Psoas muscle (tissue), 8 donors: ENCODE results near the gene ZC3H4. TPM values are rescaled to one million over a fixed set of nuclear protein-coding genes. Genes with fewer than 3 reads are reported as not detected.
"Not testable (repeated sequence)": the region's sequence is repeated elsewhere in the genome, so short reads cannot be mapped to it uniquely, and the experiment has no call there.

Source experiments
- ATAC-seq, 4 donors: fragments of 200-7000 bp; cut with Tn5 transposase; one replicate each; pipeline ENCODE4 v1.9.1; 2020; ENCODE audit warnings: moderate library complexity in 3 of 4, mild to moderate bottlenecking in 2 of 4
- DNase-seq, 2 donors: peaks; one replicate each; pipeline ENCODE4 v3.0.0-alpha.2; 2020
- H3K27ac ChIP-seq: fragments of 200-600 bp; one replicate; pipeline ENCODE4 v1.8.0; 2022
- H3K27me3 ChIP-seq, 3 donors: fragments of 200-600 bp in 1 of 3; one replicate each; pipeline versions ENCODE4 v1.6.1 to v1.8.0; 2013 to 2022; ENCODE audit warnings: low read length in 2 of 3, mild to moderate bottlenecking in 2 of 3, moderate library complexity in 1 of 3; ENCODE audit not compliant: insufficient read depth in 3 of 3
- H3K36me3 ChIP-seq, 2 donors: fragments of 200-600 bp in 1 of 2; one replicate each; pipeline versions ENCODE4 v1.6.1 to v1.8.0; 2013 to 2022; ENCODE audit warnings: low read depth in 1 of 2, mild to moderate bottlenecking in 1 of 2, moderate library complexity in 1 of 2; ENCODE audit not compliant: insufficient read depth in 1 of 2
- H3K4me1 ChIP-seq: fragments of 200-600 bp; one replicate; pipeline ENCODE4 v1.8.0; 2022
- H3K4me3 ChIP-seq: fragments of 200-600 bp; one replicate; pipeline ENCODE4 v1.8.0; 2022; ENCODE audit warnings: mild to moderate bottlenecking
- H3K9me3 ChIP-seq: fragments of 200-600 bp; one replicate; pipeline ENCODE4 v1.8.0; 2022
- CTCF ChIP-seq: fragments of 200-600 bp; IDR thresholded peaks from one replicate; pipeline ENCODE4 v1.8.0; 2022; ENCODE audit warnings: antibody characterized with exemption
- WGBS, 3 donors: extraction: QIAGEN DNeasy Blood & Tissue Kit; methylation state at CpG; one replicate each; pipeline versions ENCODE4 v1.1.6 to v1.1.7; 2013; 5-methylcytosine and 5-hydroxymethylcytosine counted together
- intact Hi-C, 2 donors: fragments of 100-400 bp; cut with DNase I; formaldehyde crosslinking; loops; one replicate each; pipeline versions ENCODE4 v1.11.0 to v1.14.2; 2022
- polyA plus RNA-seq, 3 donors: library from polyadenylated mRNA; stranded (reverse); fragments of 200-250 nt; gene quantifications; one replicate each; pipeline ENCODE4 v1.2.3, GENCODE V29; 2013
- total RNA-seq, 4 donors: library from RNA; stranded (reverse); fragmentation: NEBNext Ultra II Directional in 2 of 4; extraction: Animal tissue kit (Norgen Biotek cat#: 25700) in 2 of 4; gene quantifications; one replicate each; pipeline versions ENCODE4 v1.2.1 to v1.2.4, GENCODE V29; 2021 to 2023
- donor health status: healthy with polysubstance abuse.
- donor health status: DM: no; HTN: no; CAD: no; lungs with moderate emphysema.
- donor health status: Bipolar disorder and iron deficiency.
- donor health status: healthy.
- donor health status: DM: yes; HTN: yes; CAD: no.
- donor health status: DM: no; HTN: no; CAD: no.
- donor health status: DM: no; HTN: no; CAD: no.
- donor health status: DM: yes; HTN: yes; CAD: no.

Gene ZC3H4
- total and polyA plus RNA-seq, 7 donors: 4.4 to 35.8 (median 24.3) TPM

GRCh38 chr19:47141695-47142094 lies 28.1 kb upstream of the ZC3H4 start:
- ATAC-seq (no peak), DNase-seq (no peak)
- Histone ChIP-seq H3K4me3 (no peak overlapping the region), H3K9me3 (no peaks in the 10 kb centered on the region), H3K27me3 (no peaks in the 10 kb centered on the region), H3K4me1 (peaks cover 19% of the 10 kb centered on the region), H3K36me3 (peaks cover 5 to 32% of the 10 kb centered on the region in 2 donors), H3K27ac (no peak overlapping the region)
- TF ChIP-seq CTCF: no peak
- intact Hi-C loops: no loop called here

GRCh38 chr19:47141252-47141651 lies 27.7 kb upstream of the ZC3H4 start:
- H3K4me3 ChIP-seq, intact Hi-C loops, H3K9me3 ChIP-seq, H3K27me3 ChIP-seq, DNase-seq, H3K27ac ChIP-seq: not testable (repeated sequence)
- 59 to 64% (median 63%) methylated on average over 7 of the region's 7 CpGs for WGBS, 3 donors
- peaks cover 4 to 28% of the 10 kb centered on the region in 2 donors for H3K36me3 ChIP-seq
- peaks cover 19% of the 10 kb centered on the region for H3K4me1 ChIP-seq
- ATAC-seq: peak in 1 of 4 donors; percentile 61

DNA sequence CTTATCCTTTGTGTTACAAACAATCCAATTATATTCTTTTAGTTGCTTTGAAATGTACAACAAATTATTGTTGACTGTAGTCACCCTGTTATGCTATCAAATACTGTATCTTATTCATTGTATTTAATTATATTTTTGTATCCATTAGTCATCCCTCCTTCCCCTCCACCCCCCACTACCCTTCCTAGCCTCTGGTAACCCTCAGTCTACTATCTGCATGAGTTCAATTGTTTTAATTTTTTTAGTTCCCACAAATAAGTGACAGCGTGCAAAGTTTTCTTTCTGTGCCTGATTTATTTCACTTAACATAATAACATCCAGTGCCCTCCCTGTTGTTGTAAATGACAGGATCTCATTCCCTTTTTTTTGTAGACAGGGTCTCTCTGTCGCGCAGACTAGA lies 21.6 kb upstream of the ZC3H4 start:
- TF ChIP-seq CTCF: no peak
- intact Hi-C loops: no loop called here
- ATAC-seq (no peak), DNase-seq (no peak)
- Histone ChIP-seq H3K27ac (no peak overlapping the region), H3K27me3 (no peaks in the 10 kb centered on the region), H3K36me3 (peaks cover 0 to 10% of the 10 kb centered on the region in 2 donors), H3K4me1 (no peaks in the 10 kb centered on the region), H3K9me3 (no peaks in the 10 kb centered on the region), H3K4me3 (no peak overlapping the region)
- WGBS, 3 donors: 85 to 87% (median 86%) methylated on average over 3 of the region's 3 CpGs

DNA sequence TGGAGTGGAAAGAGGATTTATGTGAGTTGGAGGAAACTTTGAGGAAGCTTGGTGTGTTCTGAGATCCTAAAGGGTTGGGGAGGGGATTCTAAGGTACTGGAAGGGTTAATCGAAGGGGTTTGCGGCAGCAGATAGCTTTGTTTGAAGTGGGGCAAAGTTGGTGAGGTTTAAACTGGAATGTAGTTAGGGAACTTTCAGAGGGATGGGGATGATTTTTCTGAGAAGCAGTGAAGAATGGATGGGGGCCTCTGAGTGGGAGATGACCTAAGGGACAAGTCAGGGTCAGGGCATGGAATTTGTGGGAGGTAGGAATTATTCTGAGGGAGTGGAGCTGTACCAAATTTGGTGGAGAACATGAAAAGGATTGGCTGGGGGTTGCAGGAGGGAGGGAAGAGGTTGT lies 21.0 kb upstream of the ZC3H4 start:
- intact Hi-C loops: no loop called here

GRCh38 chr19:47133021-47133471 lies 19.5 kb upstream of the ZC3H4 start:
- 85 to 87% (median 86%) methylated on average over 11 of the region's 11 CpGs for WGBS, 3 donors
- H3K36me3 ChIP-seq: peaks cover 0 to 10% of the 10 kb centered on the region in 2 donors
- DNase-seq: no peak
- H3K9me3 ChIP-seq: no peaks in the 10 kb centered on the region
- no peak for ATAC-seq
- no peaks in the 10 kb centered on the region for H3K27me3 ChIP-seq
- intact Hi-C loops: no loop called here
- H3K27ac ChIP-seq: no peak overlapping the region
- TF ChIP-seq CTCF: no peak
- H3K4me3 ChIP-seq: no peak overlapping the region
- no peaks in the 10 kb centered on the region for H3K4me1 ChIP-seq

More for the DNA sequence above, 21.0 kb upstream of the ZC3H4 start:
- Histone ChIP-seq H3K36me3 (peaks cover 0 to 10% of the 10 kb centered on the region in 2 donors), H3K9me3 (no peaks in the 10 kb centered on the region), H3K27me3 (no peaks in the 10 kb centered on the region), H3K4me3 (no peak overlapping the region), H3K4me1 (no peaks in the 10 kb centered on the region), H3K27ac (no peak overlapping the region)
- no peak for TF ChIP-seq CTCF
- 81 to 88% (median 87%) methylated on average over 2 of the region's 2 CpGs for WGBS, 3 donors
- DNase-seq: no peak
- no peak for ATAC-seq
